Liver (tissue), 3 donors: ENCODE data around the gene CPNE1.

Experiments used
- CTCF ChIP-seq: fragments of 150-350 bp; IDR thresholded peaks from 2 replicates; pipeline ENCODE4 v1.5.1; 2017; ENCODE audit warnings: improper control_type of control experiment, low read depth, low read length; ENCODE audit not compliant: missing input control
- EGR1 ChIP-seq, 2 donors: IDR thresholded peaks; 2 replicates each; pipeline ENCODE4 v1.6.1; 2016 to 2018; ENCODE audit warnings: antibody characterized with exemption in 2 of 2, low read depth in 2 of 2
- GABPA ChIP-seq, 2 donors: IDR thresholded peaks in 1 of 2; conservative IDR thresholded peaks in 1 of 2; 2 replicates each; pipeline ENCODE4 v1.6.1; 2016; ENCODE audit warnings: antibody characterized with exemption in 2 of 2, mild to moderate bottlenecking in 1 of 2, moderate library complexity in 1 of 2
- JUND ChIP-seq, 2 donors: IDR thresholded peaks; 2 replicates each; pipeline ENCODE4 v1.6.1; 2016; ENCODE audit warnings: antibody characterized with exemption in 2 of 2
- RAD21 ChIP-seq, 2 donors: IDR thresholded peaks; 2 replicates each; pipeline ENCODE4 v1.6.1; 2016; ENCODE audit warnings: antibody characterized with exemption in 2 of 2, mild to moderate bottlenecking in 2 of 2
- REST ChIP-seq: IDR thresholded peaks from 2 replicates; pipeline ENCODE4 v1.6.1; 2016; ENCODE audit warnings: antibody characterized with exemption, mild to moderate bottlenecking
- RXRA ChIP-seq, 2 donors: IDR thresholded peaks; 2 replicates each; pipeline ENCODE4 v1.6.1; 2017 to 2018; ENCODE audit warnings: antibody characterized with exemption in 2 of 2, mild to moderate bottlenecking in 1 of 2
- SP1 ChIP-seq: IDR thresholded peaks from 2 replicates; pipeline ENCODE4 v1.6.1; 2018; ENCODE audit warnings: antibody characterized with exemption, mild to moderate bottlenecking
- TAF1 ChIP-seq: conservative IDR thresholded peaks from 2 replicates; pipeline ENCODE4 v1.6.1; 2016; ENCODE audit warnings: antibody characterized with exemption, mild to moderate bottlenecking
- YY1 ChIP-seq: IDR thresholded peaks from 2 replicates; pipeline ENCODE4 v1.6.1; 2016; ENCODE audit warnings: antibody characterized with exemption, mild to moderate bottlenecking
- TF ChIP-seq, protein P1 (sequence below): IDR thresholded peaks from 2 replicates; pipeline ENCODE4 v1.6.1; 2016; ENCODE audit warnings: antibody characterized with exemption
- TF ChIP-seq, protein P2 (sequence below): IDR thresholded peaks from 2 replicates; pipeline ENCODE4 v1.6.1; 2016; ENCODE audit warnings: antibody characterized with exemption
- donor health status: healthy.
- donor health status: healthy.

GRCh38 chr20:35578469-35578868 lies 86.2 kb downstream of the CPNE1 start:
- TF ChIP-seq REST: no peak
- no peak for TF ChIP-seq CTCF
- TF ChIP-seq SP1: no peak
- TF ChIP-seq EGR1 (IDR thresholded peaks at IDR 0.05; ENCODE audit: low read depth in 2 of 2): no peak
- TF ChIP-seq, protein P1, sequence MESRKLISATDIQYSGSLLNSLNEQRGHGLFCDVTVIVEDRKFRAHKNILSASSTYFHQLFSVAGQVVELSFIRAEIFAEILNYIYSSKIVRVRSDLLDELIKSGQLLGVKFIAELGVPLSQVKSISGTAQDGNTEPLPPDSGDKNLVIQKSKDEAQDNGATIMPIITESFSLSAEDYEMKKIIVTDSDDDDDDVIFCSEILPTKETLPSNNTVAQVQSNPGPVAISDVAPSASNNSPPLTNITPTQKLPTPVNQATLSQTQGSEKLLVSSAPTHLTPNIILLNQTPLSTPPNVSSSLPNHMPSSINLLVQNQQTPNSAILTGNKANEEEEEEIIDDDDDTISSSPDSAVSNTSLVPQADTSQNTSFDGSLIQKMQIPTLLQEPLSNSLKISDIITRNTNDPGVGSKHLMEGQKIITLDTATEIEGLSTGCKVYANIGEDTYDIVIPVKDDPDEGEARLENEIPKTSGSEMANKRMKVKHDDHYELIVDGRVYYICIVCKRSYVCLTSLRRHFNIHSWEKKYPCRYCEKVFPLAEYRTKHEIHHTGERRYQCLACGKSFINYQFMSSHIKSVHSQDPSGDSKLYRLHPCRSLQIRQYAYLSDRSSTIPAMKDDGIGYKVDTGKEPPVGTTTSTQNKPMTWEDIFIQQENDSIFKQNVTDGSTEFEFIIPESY: no peak
- TF ChIP-seq GABPA (IDR thresholded peaks at IDR 0.05 in 1 of 2, conservative IDR thresholded peaks at IDR 0.05 in 1 of 2): no peak
- TF ChIP-seq RAD21 (IDR thresholded peaks at IDR 0.05): no peak
- TF ChIP-seq RXRA (IDR thresholded peaks at IDR 0.05): no peak
- no peak for TF ChIP-seq TAF1
- no peak for TF ChIP-seq YY1
- TF ChIP-seq, protein P2, sequence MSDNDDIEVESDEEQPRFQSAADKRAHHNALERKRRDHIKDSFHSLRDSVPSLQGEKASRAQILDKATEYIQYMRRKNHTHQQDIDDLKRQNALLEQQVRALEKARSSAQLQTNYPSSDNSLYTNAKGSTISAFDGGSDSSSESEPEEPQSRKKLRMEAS: no peak
- no peak for TF ChIP-seq JUND (IDR thresholded peaks at IDR 0.05)
